HG03060 (cell line): Measurements from ENCODE around the gene SECISBP2L.

ENCODE experiments used
- ATAC-seq: cut with Tn5 transposase; IDR thresholded peaks from one replicate; pipeline ENCODE4 v1.9.1; 2021; ENCODE audit warnings: low read depth, moderate number of reproducible peaks; ENCODE audit not compliant: unreplicated experiment

SECISBP2L gene

DNA sequence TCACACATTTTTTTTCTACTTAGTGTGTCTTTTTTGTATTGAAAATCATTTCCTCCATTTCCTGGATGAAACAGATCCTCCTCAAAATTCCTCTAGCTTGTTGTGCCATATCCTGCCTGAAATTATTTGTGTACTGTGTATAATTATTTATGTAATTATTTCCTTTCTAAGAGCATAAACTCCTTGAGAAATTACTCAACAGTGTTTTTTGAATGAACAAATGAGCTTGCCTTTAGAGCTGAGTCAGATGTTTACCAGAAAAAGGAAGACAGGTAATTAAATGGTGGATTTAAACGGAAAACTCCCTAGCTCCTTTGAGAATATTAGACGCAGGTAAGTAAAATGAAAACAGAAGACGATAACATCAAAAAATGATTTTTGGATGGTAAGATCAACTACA is 13.2 kb upstream of the SECISBP2L start:
- no peak for ATAC-seq

DNA sequence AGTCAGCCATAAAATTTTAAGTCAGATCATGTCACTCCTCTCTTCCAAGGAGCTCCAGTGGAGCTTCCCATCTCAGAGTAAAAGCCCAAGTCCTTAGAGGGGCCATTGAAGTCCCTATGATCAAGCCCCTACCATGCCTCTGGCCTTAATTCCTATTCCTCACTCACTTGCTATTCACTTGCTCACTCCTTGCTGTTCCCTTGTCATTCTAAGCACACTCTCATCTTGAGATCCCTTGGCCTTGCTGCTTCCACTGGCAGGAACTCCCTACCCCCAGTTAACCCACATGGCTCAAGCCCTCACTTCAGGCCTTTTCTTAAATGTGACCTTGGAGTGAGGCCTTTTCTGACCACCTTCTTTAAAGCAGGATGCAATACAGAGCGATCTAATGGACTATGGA is 12.3 kb upstream of the SECISBP2L start:
- ATAC-seq, result no peak

DNA sequence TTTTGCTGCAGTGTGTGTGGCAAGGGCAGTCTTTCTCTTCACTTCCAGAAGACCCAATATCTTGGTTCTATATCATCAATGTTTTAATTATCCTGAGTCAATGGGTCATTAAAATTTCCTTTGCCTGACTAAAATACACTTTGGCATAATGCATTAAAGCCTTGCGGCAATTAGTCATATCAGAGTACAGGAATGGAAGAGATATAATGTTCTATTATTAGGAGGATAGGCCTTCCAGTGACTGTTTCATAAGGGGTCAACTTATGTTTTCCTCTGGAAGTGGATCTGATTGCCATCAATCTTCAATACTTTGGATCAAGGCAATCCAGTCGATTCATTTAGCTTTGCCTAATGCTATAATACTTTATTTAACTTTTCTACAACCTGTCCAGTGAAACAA is 9.4 kb upstream of the SECISBP2L start:
- no peak for ATAC-seq

DNA sequence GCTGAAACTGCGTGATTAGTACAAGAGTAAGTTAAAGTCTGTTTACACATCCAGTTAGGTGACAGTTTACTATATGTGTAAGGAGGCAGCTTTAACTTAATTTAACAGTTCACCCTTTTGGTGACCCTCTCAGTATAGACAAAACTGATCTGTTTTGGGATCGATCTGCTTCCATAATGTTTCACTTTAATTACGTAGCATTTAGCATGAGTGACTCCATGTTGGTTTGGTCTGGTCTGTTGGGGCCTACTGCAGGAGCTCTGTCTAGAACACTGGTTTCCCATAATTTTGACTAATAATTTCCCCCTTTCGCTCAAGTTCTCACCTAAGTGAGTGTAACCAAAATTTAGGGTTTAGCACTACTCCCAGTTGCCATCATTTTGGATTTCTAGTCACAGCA is 6.4 kb upstream of the SECISBP2L start:
- ATAC-seq, result no peak

DNA sequence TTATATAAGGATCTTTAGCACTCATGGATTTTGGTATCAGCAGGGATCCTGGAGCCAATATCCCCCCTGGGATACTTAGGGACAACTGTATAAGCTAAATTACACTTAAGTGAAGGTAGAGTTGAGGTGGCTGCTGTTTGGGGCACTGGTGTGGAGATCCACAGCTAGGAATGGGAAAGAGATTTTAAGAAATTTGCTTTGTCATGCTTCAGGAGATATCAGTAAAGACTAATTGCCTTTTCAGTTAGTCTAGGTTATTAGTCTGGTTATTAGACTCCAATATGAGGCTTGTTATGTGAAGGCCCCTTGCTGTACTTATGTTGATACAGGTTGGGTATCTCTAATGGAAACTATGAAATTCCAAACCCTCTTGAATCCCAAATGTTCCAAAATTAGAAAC is 1.2 kb upstream of the SECISBP2L start:
- ATAC-seq, result no peak

DNA sequence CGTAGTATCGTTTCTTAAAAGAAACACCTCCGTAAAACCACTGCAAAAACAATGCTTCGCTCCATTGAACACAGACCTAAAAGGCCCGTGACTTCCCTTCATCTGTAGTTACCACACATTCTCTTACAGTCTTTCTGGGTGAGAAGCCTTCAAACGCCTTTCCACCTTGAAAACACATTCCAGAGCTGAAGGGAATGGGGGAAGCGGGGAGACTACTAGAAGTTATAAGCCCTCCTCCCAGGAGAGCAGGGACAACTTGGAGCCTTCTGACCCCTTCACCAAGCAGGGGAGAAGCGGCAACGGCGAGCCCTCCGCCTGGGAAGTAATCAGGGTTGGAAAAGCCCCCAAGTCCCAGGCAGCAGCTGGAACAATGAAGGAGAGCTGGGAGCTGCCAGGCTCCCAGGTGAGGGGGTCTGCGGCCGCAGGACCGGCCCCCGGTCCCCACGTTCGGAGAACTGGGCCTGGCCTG is 461 bp downstream of the SECISBP2L start:
- ATAC-seq, result no peak

DNA sequence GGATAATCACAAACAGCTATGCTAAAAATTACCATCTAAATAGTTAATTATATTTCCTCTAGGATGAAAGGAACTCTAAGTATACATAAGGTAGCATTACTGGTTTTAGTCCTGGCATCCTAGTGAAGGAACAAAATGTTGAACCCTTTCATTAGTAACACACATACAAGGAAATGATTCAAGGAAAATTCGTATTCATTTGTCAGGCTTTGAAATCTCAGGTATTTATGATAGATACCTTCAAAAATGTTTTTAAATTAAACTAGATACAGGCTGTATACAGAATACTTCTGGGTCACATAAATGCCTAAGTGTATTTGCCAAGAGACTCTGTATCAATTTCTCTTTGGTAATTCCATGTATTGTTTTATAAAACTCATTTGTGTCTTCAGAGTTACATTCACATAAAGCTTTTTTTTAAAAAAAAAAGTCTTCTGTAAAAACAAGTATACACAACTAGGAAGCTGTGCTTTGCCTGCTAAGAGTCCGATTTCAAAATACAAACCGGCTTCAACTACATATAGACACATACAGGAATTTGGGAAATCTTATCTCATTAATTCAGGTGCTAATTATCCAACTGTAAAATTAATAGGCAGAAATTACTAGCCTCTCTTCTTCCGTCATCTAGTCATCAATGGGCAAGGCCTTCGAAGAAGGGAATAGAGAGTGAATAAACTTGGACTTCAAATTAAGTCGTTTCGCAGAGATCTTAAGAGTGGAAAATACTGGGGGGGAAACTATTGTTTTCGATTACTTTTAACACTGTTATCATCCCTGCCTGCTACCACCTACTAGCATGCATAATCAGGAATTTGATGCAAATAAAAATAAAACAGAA is 1.3 kb downstream of the SECISBP2L start:
- ATAC-seq, result no peak

DNA sequence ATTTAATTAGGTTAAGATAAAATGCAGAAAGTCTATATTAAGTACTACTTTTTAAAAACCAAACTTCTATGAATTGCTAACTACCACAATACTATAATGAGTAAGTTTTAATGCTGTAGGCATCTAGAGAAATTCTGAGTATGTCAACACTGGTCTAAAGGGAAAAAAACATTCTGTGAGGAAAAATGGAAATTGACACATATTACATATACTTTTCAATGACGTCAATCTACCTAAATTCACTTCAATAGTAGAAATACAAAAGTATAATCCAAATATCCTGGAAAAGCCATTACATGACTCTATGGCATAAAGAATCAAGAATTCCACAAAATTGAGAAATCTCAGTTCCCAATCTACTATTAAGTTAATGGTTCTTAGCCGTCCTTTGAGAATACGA is 2.2 kb downstream of the SECISBP2L start:
- no peak for ATAC-seq

DNA sequence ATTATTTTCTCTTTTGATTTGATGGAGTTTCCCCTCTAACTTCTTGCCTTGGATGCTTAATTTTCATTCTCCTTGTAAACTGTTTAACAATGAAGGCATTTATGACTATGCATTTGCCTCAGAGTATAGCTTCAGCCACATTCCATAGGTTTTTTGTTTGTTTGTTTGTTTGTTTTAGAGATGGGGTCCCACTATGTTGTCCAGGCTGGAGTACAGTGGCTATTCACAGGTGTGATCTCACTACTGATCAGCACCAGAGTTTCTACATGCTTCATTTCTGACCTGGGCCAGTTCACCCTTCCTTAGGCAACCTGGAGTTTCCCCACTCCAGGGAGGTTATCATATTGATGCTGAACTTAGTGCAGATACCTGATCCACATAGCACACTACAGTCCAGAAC is 4.1 kb downstream of the SECISBP2L start:
- ATAC-seq, result no peak

DNA sequence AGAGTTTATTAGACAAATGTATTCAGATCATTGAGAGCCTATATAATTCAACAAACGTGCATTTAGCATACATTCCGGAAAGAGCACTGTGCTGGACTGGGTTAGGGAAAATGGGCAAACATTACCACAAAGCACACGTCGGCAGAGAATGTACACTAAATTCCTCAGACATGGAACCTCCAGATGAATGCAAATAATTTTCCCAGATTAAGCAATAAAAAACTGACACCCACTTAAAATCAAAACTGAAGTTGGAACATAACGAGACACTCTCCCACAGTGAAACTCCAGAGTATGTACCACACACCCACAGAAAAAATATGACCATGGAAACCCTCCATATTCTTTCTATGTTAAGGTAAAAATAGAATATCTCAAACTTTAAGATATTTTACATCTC is 4.8 kb downstream of the SECISBP2L start:
- no peak for ATAC-seq

DNA sequence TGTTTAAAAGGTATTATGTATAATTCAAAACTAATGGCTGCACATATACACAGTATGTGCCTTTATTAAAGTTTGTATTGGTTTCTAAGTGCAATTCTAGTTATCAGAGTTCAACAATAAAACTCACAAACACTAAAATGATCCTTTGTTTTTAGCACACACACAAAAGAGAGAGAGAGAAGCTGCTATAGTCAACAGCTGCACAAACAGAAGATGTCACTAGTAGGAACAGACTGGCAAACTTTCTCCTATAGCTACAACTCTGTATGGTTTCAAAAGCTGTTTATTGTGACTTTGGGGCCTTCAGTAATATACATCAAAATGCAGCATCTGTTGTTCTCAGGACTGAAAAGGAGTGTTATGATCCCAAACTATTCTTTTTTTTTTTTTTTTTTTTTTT is 6.1 kb downstream of the SECISBP2L start:
- no peak for ATAC-seq

DNA sequence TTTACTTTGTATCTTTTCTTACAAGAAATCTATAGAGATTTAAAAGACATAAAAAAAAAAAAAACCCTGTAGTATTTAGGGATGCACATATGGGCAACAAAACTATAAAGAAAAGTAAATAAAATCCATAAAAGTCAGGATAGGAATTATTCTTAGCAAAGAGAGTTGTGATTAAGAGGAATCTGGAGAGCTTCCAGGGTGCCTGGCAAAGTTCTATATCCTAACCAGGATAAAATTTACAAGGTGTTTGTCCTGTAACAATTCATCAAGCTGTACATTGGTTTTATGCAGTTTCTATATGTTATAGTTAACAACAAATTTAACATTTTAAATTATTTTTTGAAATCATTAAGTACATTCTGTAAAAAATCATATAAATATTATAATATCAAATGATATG is 7.9 kb downstream of the SECISBP2L start:
- no peak for ATAC-seq

DNA sequence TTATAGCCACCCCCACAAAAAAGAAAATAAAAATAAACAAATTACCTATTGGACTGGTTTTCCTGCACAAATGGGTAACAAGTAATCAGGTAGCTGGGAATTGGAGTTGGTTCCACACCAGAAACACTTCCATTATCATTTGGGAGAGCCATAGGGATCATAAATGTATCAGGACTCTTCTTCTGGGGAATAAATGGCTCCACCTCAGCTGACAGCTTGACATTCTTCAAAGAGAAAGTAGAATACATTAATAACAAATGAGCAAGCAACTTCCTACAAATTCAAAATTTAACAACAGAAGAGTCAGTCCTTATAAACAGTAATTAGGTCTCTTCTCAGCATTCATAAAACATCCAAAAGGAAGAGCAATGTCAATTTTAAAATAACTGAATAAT is 8.7 kb downstream of the SECISBP2L start:
- ATAC-seq, result no peak

DNA sequence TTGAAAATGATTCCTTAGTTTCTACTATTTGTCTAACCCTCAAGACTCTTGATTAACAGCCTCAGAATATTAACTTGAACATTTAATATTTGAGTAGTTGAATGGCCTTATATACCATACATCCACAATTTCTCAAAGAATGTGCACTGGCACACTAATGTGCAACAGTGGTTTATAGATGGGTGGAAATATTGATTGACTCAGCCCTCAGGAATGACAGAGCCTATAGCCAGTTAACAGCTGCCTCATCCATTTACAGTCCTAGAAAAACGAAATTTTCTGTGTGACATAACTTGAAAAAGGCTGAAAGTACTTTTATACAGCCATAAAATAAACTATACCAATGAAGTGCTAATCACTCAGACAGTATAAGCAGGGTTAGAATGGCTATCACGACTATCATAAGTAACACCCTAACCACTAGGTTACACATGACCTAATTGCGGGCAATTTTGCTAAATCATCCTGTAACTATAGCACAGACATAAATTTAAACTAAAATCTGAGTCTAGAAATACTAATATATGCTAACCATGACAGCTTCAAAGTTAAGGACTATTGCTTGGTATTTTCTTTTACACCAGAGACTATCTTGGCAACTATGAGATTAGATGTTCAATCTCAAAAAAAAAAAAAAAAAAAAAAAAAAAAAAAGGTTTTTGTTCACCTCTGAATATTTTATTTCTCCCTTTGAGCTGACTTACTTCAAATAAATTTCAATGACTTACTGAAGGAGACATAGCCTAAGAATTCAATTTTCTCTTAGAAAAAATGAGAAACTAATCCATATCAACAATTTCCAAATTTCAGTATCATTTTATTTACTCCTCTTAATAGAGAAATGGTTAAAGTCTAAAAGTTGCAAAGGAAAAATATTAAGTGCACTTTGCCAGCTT is 9.3 kb downstream of the SECISBP2L start:
- no peak for ATAC-seq

DNA sequence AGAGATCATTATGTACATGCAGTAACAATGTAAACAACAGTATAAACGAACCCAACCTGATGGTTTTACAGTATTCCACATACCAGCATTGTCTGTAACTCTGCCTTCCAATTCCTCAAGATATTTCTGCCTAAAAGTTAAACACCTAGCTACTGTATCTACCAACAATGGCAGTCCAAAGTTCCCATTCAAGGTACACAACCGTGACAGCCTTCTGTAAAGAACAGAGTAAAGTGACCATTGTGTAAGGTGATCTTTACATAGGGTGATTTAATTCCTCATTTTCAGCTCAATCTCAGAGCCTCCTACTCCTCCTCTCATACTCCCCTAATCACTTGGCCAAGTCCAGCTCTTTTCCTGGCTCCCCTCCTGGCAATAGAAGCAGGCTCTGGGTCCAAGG is 10.4 kb downstream of the SECISBP2L start:
- ATAC-seq, result no peak

DNA sequence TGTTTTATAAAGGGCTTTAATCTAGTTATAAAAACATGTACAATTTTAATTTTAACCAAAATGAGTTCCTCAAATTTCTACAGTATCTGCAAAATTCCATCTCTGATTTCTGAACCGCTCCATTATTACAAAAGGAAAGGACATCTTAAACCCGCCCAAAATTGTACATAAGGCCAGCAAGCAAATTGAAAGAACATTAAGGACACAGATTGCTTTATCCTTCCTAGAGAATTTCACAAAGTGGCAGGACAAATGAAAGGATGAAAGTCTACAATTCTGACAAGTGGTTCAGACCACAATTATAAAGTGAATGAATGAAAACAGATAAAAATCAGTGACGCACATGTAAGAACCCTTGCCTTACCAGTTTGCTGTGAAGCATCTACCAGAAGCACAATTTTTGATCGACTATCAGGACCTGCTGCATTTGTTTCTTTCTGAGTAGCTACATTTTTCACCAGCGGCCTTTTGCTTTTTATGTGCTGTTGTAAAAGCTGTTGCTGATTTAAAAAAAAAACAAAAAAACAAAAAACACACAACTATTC is 13.6 kb downstream of the SECISBP2L start:
- ATAC-seq, result no peak

DNA sequence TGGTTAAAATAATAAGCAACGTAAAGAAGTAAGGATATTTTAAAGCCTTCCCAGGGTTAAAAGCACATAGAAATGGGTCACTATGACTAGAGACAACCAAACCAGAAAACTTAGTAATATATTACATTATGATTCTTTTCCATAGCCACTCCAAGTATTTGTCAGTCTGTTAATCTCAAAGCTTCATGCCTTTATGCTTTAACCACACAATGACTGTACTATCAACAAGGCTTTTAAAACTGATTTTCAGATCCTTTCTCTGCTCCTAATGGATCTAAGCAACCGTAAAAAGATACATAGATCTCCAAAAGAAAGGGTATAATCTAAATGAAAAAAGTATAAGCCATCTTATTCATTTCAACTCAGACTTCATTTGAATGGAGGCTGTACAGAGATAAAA is 14.4 kb downstream of the SECISBP2L start:
- ATAC-seq, result no peak

DNA sequence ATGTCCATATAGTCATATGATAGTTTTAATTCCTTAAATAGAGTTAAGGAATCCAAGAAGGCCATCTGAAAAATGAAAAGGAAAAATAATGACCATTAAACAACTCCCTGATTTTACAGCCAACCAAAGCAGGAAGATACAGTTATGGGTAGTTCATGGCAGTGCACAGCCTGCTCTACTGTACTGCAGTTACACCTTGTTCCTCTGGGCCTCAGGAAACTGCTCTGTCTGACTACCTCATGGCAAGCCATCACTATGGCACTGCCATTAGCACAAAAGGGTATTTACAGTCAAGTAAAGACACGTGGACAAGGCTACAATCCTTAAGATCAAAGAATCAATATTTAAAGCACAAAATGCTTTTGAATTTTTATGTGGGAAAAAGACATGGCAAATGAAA is 19.5 kb downstream of the SECISBP2L start:
- ATAC-seq, result no peak

DNA sequence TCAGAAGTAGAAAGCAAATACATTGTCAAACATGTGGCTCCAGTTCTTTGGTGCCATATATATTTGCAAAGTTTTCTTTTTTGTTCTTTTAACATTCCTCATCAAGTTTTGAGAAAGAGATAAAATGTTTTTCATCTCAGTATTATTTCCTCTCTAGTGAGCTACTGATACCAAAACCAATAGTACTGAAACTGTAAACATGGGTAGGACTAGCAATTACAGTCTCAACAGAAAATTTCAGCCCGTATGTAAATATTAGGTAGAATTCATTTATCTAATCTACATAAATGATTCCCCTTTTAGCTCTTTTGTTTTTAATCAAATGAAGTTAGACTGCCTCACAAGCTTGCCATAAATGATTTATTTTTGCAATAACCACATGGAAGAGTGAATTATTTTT is 21.4 kb downstream of the SECISBP2L start:
- no peak for ATAC-seq

DNA sequence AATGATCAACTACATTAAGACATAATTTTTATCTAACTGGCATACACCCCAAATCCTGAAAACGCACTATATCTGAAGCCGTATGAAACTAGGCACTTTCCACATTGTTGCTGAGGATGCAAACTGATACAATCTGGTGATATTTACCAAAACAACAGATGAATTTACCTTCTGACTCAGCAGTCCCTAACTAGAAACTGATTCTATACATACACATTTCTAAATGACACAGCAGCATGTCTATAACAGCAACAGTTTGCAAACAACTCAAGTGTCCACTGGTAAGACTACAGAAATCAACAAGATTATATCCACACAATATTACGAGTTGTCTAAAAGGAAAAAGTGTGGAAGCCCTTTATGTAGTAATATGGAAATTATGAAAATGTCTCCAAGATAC is 22.9 kb downstream of the SECISBP2L start:
- ATAC-seq, result no peak

DNA sequence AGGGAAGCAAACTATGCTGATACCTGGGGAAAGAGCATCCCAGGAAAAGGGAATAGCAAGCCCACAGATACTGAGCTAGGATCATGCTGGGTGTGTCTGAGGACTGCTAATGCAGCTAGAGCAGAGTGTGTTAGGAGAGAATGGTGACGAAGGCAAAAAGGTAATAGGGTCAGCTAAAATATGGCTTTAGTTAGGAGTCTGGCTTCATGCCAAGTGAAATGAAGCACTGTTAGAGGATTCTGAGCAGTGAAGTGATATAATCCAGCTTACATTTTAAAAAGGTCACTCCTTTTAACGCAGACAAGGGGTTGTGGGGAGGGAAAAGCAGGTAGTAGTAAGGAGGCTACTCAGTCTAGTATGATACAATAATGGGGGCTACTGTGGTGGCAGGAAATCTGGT is 30.4 kb downstream of the SECISBP2L start:
- ATAC-seq, result no peak
